H1 (cell line): ENCODE measurements around the gene SEH1L. TPM values are rescaled to one million over a fixed set of nuclear protein-coding genes. Genes with fewer than 3 reads are reported as not detected.

Source experiments
- CTCF ChIA-PET: fragments of 300-600 bp; sonication (Branson Sonifier 250); formaldehyde crosslinking; loops from one replicate; lab custom pipeline; 2021; ENCODE audit not compliant: partially characterized antibody; lab: Charles Lee
- POLR2A ChIA-PET: fragments of 300-600 bp; sonication (Branson Sonifier 250); formaldehyde crosslinking; loops from one replicate; lab custom pipeline; 2021; ENCODE audit warnings: inconsistent platforms; ENCODE audit not compliant: partially characterized antibody; lab: Charles Lee
- DNase-seq, 2 experiments: peaks; one replicate each; pipeline versions ENCODE4 v3.0.0 to v3.0.0-alpha.2; 2010 to 2022; ENCODE audit warnings: low spot score in 2 of 2, low read depth in 1 of 2, mixed read lengths in 1 of 2
- FAIRE-seq: peaks from 2 replicates; lab custom pipeline; 2011; peaks lifted over from hg19 to GRCh38; lab: Jason Lieb, UNC
- H2AFZ ChIP-seq: 2 replicates; pipeline ENCODE4 v1.8.1; 2012; ENCODE audit warnings: low read length, inconsistent platforms
- H2AK5ac ChIP-seq: 2 replicates; pipeline ENCODE4 v1.6.1; 2013; ENCODE audit warnings: low read depth, low read length
- H2BK120ac ChIP-seq: replicated peaks from 2 replicates; pipeline ENCODE3; 2013; ENCODE audit warnings: low read depth, low read length, inconsistent platforms
- H2BK12ac ChIP-seq: 2 replicates; pipeline ENCODE4 v1.6.1; 2013; ENCODE audit warnings: low read depth, low read length
- H2BK15ac ChIP-seq: 2 replicates; pipeline ENCODE4 v1.6.1; 2013; ENCODE audit warnings: low read length
- H2BK20ac ChIP-seq: 2 replicates; pipeline ENCODE4 v1.6.1; 2013; ENCODE audit warnings: low read length
- H2BK5ac ChIP-seq: 2 replicates; pipeline ENCODE4 v1.6.1; 2013; ENCODE audit warnings: low read depth, low read length
- H3K14ac ChIP-seq: 2 replicates; pipeline ENCODE4 v1.6.1; 2013; ENCODE audit warnings: inconsistent platforms; ENCODE audit not compliant: insufficient read length
- H3K18ac ChIP-seq: 2 replicates; pipeline ENCODE4 v1.6.1; 2013; ENCODE audit warnings: low read length; ENCODE audit errors: extremely low read depth
- H3K23ac ChIP-seq: 2 replicates; pipeline ENCODE4 v1.6.1; 2013; ENCODE audit warnings: inconsistent platforms; ENCODE audit not compliant: insufficient read length
- H3K23me2 ChIP-seq: 2 replicates; pipeline ENCODE4 v1.6.1; 2013; ENCODE audit warnings: low read depth, low read length
- H3K27ac ChIP-seq: 2 replicates; pipeline ENCODE4 v1.6.1; 2011; ENCODE audit warnings: low read depth, low read length, inconsistent platforms
- H3K27me3 ChIP-seq, 4 experiments: replicated peaks in 1 of 4; 1 replicate in 1 of 4; 2 replicates in 3 of 4; pipeline versions ENCODE4 v1.6.1 to v1.8.1; 2011 to 2013; ENCODE audit warnings: low read length in 3 of 4, mild to moderate bottlenecking in 3 of 4, inconsistent platforms in 2 of 4, mixed read lengths in 2 of 4, moderate library complexity in 1 of 4; ENCODE audit not compliant: control insufficient read depth in 3 of 4, insufficient read depth in 3 of 4; ENCODE audit errors: extremely low read depth in 1 of 4
- H3K36me3 ChIP-seq, 4 experiments: 2 replicates each; pipeline versions ENCODE4 v1.6.1 to v1.8.1; 2011 to 2013; ENCODE audit warnings: mild to moderate bottlenecking in 4 of 4, low read length in 3 of 4, moderate library complexity in 2 of 4, control low read depth in 1 of 4, inconsistent platforms in 1 of 4; ENCODE audit not compliant: insufficient read depth in 4 of 4, control insufficient read depth in 2 of 4
- H3K4ac ChIP-seq: replicated peaks from 2 replicates; pipeline ENCODE3; 2013; ENCODE audit warnings: low read length, low read depth, mixed read lengths, inconsistent platforms; ENCODE audit not compliant: insufficient read length
- H3K4me1 ChIP-seq, 4 experiments: replicated peaks in 1 of 4; 1 replicate in 1 of 4; 2 replicates in 3 of 4; pipeline versions ENCODE4 v1.6.1 to v1.8.1; 2011 to 2013; ENCODE audit warnings: low read length in 3 of 4, inconsistent platforms in 2 of 4, mixed read lengths in 1 of 4; ENCODE audit not compliant: insufficient read depth in 4 of 4, control insufficient read depth in 3 of 4
- H3K4me2 ChIP-seq, 2 experiments: 2 replicates each; pipeline versions ENCODE4 v1.6.1 to v1.8.1; 2011 to 2013; ENCODE audit warnings: low read depth in 2 of 2, low read length in 2 of 2, control low read depth in 1 of 2, inconsistent platforms in 1 of 2, mild to moderate bottlenecking in 1 of 2; ENCODE audit not compliant: insufficient read depth in 1 of 2
- H3K4me3 ChIP-seq, 4 experiments: fragments of 200-600, 300-600 bp in 1 of 4; sonication (generic), shearing (Covaris generic), sonication (Bioruptor Twin) in 1 of 4; 2 replicates each; pipeline versions ENCODE4 v1.5.1 to v1.8.1; 2011 to 2016; ENCODE audit warnings: low read length in 4 of 4, low read depth in 3 of 4, control low read depth in 2 of 4, inconsistent platforms in 2 of 4, mild to moderate bottlenecking in 2 of 4, mixed read lengths in 1 of 4, moderate library complexity in 1 of 4; ENCODE audit not compliant: insufficient read depth in 2 of 4; ENCODE audit errors: extremely low read depth in 1 of 4
- H3K56ac ChIP-seq: replicated peaks from 2 replicates; pipeline ENCODE3; 2013; ENCODE audit warnings: low read depth, mild to moderate bottlenecking, mixed read lengths, low read length, inconsistent platforms; ENCODE audit not compliant: insufficient read length
- H3K79me1 ChIP-seq: 2 replicates; pipeline ENCODE4 v1.6.1; 2013; ENCODE audit warnings: low read depth, low read length, control low read depth
- H3K79me2 ChIP-seq, 2 experiments: 2 replicates each; pipeline versions ENCODE4 v1.6.1 to v1.8.1; 2012 to 2013; ENCODE audit warnings: low read length in 2 of 2, mild to moderate bottlenecking in 2 of 2, inconsistent platforms in 1 of 2; ENCODE audit not compliant: insufficient read depth in 2 of 2, control insufficient read depth in 1 of 2
- H3K9ac ChIP-seq, 4 experiments: replicated peaks in 1 of 4; 1 replicate in 1 of 4; 2 replicates in 3 of 4; pipeline versions ENCODE4 v1.6.1 to v1.8.1; 2011 to 2013; ENCODE audit warnings: low read depth in 3 of 4, low read length in 3 of 4, control low read depth in 2 of 4, mild to moderate bottlenecking in 2 of 4, moderate library complexity in 2 of 4, inconsistent platforms in 1 of 4; ENCODE audit errors: extremely low read depth in 1 of 4
- H3K9me3 ChIP-seq, 2 experiments: 2 replicates each; pipeline versions ENCODE4 v1.6.1 to v1.8.1; 2012 to 2013; ENCODE audit warnings: mild to moderate bottlenecking in 2 of 2, moderate library complexity in 2 of 2, control low read depth in 1 of 2, inconsistent platforms in 1 of 2, low read depth in 1 of 2, low read length in 1 of 2, mixed read lengths in 1 of 2; ENCODE audit not compliant: insufficient read depth in 2 of 2
- H4K20me1 ChIP-seq, 2 experiments: replicated peaks in 1 of 2; 2 replicates each; pipeline versions ENCODE3 to v1.8.1; 2011 to 2013; ENCODE audit warnings: inconsistent platforms in 2 of 2, low read length in 2 of 2, mild to moderate bottlenecking in 1 of 2; ENCODE audit not compliant: insufficient read depth in 2 of 2, control insufficient read depth in 1 of 2
- H4K5ac ChIP-seq: 2 replicates; pipeline ENCODE4 v1.6.1; 2013; ENCODE audit warnings: low read length, low read depth, mixed read lengths, inconsistent platforms; ENCODE audit not compliant: insufficient read length
- H4K8ac ChIP-seq: 2 replicates; pipeline ENCODE4 v1.8.0; 2013; ENCODE audit warnings: mild to moderate bottlenecking, moderate library complexity, low read length, inconsistent platforms; ENCODE audit not compliant: insufficient read depth; ENCODE audit errors: extremely low read depth
- H4K91ac ChIP-seq: replicated peaks from 2 replicates; pipeline ENCODE3; 2013; ENCODE audit warnings: low read length, mixed read lengths, inconsistent platforms; ENCODE audit not compliant: insufficient read length
- CBX5 ChIP-seq: fragments of 300-800, 300-1000 bp; sonication (generic); IDR thresholded peaks from 2 replicates; pipeline ENCODE4 v1.7.1; 2016; ENCODE audit warnings: antibody characterized with exemption, low read length, low read depth
- EGR1 ChIP-seq: IDR thresholded peaks from 2 replicates; pipeline ENCODE4 v1.6.1; 2011; ENCODE audit warnings: low read depth, low read length, borderline replicate concordance
- HDAC6 ChIP-seq: IDR thresholded peaks from one replicate; pipeline ENCODE4 v1.7.1; 2012; ENCODE audit warnings: low read depth, mild to moderate bottlenecking, inconsistent platforms, low read length, moderate library complexity
- MAFK ChIP-seq: IDR thresholded peaks from 2 replicates; pipeline ENCODE4 v1.6.1; 2012; ENCODE audit warnings: low read depth, mild to moderate bottlenecking, improper control_type of control experiment, low read length
- MAX ChIP-seq: IDR thresholded peaks from 2 replicates; pipeline ENCODE4 v1.6.1; 2012; ENCODE audit warnings: inconsistent platforms
- POLR2A ChIP-seq, 2 experiments: IDR thresholded peaks; 1 replicate in 1 of 2; 2 replicates in 1 of 2; pipeline ENCODE4 v1.6.1; 2011; ENCODE audit warnings: low read depth in 2 of 2, low read length in 2 of 2, mild to moderate bottlenecking in 2 of 2; ENCODE audit errors: control extremely low read depth in 1 of 2
- RBBP5 ChIP-seq: IDR thresholded peaks from 2 replicates; pipeline ENCODE4 v1.7.1; 2012; ENCODE audit warnings: low read depth, mild to moderate bottlenecking, inconsistent platforms, low read length, moderate library complexity, borderline replicate concordance
- SAP30 ChIP-seq: fragments of 300-600 bp; sonication (generic); IDR thresholded peaks from 2 replicates; pipeline ENCODE4 v1.7.1; 2012; ENCODE audit warnings: low read length, moderate library complexity, mild to moderate bottlenecking, inconsistent platforms; ENCODE audit not compliant: insufficient read depth, insufficient replicate concordance
- SIN3A ChIP-seq, 2 experiments: IDR thresholded peaks in 1 of 2; conservative IDR thresholded peaks in 1 of 2; 2 replicates each; pipeline ENCODE4 v1.6.1; 2011 to 2012; ENCODE audit warnings: low read length in 2 of 2, improper control_type of control experiment in 1 of 2, low read depth in 1 of 2, mild to moderate bottlenecking in 1 of 2
- SIRT6 ChIP-seq: IDR thresholded peaks from one replicate; pipeline ENCODE4 v1.7.1; 2012; ENCODE audit warnings: low read length, inconsistent platforms
- SIX5 ChIP-seq: IDR thresholded peaks from 2 replicates; pipeline ENCODE4 v1.6.1; 2011; ENCODE audit warnings: mild to moderate bottlenecking, low read depth, low read length
- SP1 ChIP-seq: IDR thresholded peaks from 2 replicates; pipeline ENCODE4 v1.6.1; 2011; ENCODE audit warnings: low read depth, low read length
- WGBS, 2 experiments: shearing (Covaris generic) in 1 of 2; methylation state at CpG; one replicate each; pipeline versions ENCODE4 v1.1.6 to v1.1.7; 2013 to 2015; ENCODE audit warnings: low lambda C conversion rate in 2 of 2, mixed read lengths in 2 of 2, inconsistent platforms in 1 of 2, low coverage in 1 of 2, missing lambda C conversion rate in 1 of 2; ENCODE audit not compliant: insufficient replicate concordance in 2 of 2, insufficient coverage in 1 of 2, insufficient read length in 1 of 2; ENCODE audit errors: extremely low coverage in 1 of 2, missing lambda C conversion rate in 1 of 2; 5-methylcytosine and 5-hydroxymethylcytosine counted together
- polyA plus RNA-seq, 7 experiments: library from polyadenylated mRNA; depleted of rRNA in 3 of 7; stranded (reverse) in 5 of 7; unstranded in 2 of 7; fragments of >200 nt in 5 of 7; fragments of 200-250 nt in 2 of 7; gene quantifications; 1 replicate in 5 of 7; 2 replicates in 1 of 7; 4 replicates in 1 of 7; pipeline versions ENCODE4 v1.2.1 to v1.2.3, GENCODE V29; 2011 to 2013; ENCODE audit warnings: missing spikeins in 2 of 7, mixed read lengths in 2 of 7
- total RNA-seq: library from RNA; stranded (reverse); fragmentation: NEBNext Ultra II Directional; extraction: Animal tissue kit (Norgen Biotek cat#: 25700); gene quantifications from 2 replicates; pipeline ENCODE4 v1.2.1, GENCODE V29; 2021

The SEH1L gene
- total and polyA plus RNA-seq, 2 of the 8 experiments (the other 6 are each of a cell fraction or from before 2014, with no cell fraction given), result 41.7 to 96.7 TPM

GRCh38 chr18:13018374-13018773 lies 70.6 kb downstream of the SEH1L start:
- H4K91ac ChIP-seq, result no peak overlapping the region
- peaks cover 10 to 50% (median 25%) of the 10 kb centered on the region in 4 experiments; a peak in 7 of 8 replicates for H3K36me3 ChIP-seq
- peaks cover 0 to 1% of the 10 kb centered on the region in 2 experiments for H4K20me1 ChIP-seq
- no peaks in the 10 kb centered on the region for H3K23me2 ChIP-seq
- no peak overlapping the region for H4K8ac ChIP-seq
- no peak overlapping the region for H2BK20ac ChIP-seq
- H2BK12ac ChIP-seq, result no peak overlapping the region
- no peak overlapping the region for H3K4me2 ChIP-seq
- H3K23ac ChIP-seq, result no peak overlapping the region
- H3K18ac ChIP-seq, result no peak overlapping the region
- H3K4me3 ChIP-seq, result no peak overlapping the region
- H3K27me3 ChIP-seq, result no peaks in the 10 kb centered on the region
- no peak for DNase-seq
- ChIA-PET CTCF (interaction anchor here (0.7 kb wide), 1 partner anchor 292 kb away, joined by 3 read pairs; no protein-coding TSS in a partner anchor), POLR2A (interaction anchor here (1.0 kb wide), 1 partner anchor 70 kb away, joined by 3 read pairs; the partner anchor contains the start of gene SEH1L)
- TF ChIP-seq RBBP5 (no peak), SIX5 (no peak), HDAC6 (no peak), SAP30 (no peak), MAX (no peak), SP1 (no peak), MAFK (no peak), POLR2A (IDR thresholded peaks at IDR 0.05; ENCODE audit: control extremely low read depth in 1 of 2, low read depth in 2 of 2, low read length in 2 of 2) (no peak), SIRT6 (no peak), EGR1 (no peak), SIN3A (conservative IDR thresholded peaks at IDR 0.05 in 1 of 2, IDR thresholded peaks at IDR 0.05 in 1 of 2; ENCODE audit: low read depth in 1 of 2, low read length in 2 of 2) (no peak), CBX5 (no peak)
- peaks cover 0 to 4% of the 10 kb centered on the region in 2 experiments; a peak in 1 of 4 replicates for H3K79me2 ChIP-seq
- 95% methylated on average over 2 of the region's 2 CpGs; no CpG with 5 or more reads in 1 of the 2 experiments for WGBS, 2 experiments
- H4K5ac ChIP-seq, result no peak overlapping the region
- no peak overlapping the region for H3K14ac ChIP-seq
- no peaks in the 10 kb centered on the region for H3K4me1 ChIP-seq
- H3K27ac ChIP-seq, result no peak overlapping the region
- no peak overlapping the region for H2BK5ac ChIP-seq
- H3K9me3 ChIP-seq, result no peaks in the 10 kb centered on the region
- FAIRE-seq, result no peak
- H2AK5ac ChIP-seq, result no peak overlapping the region
- no peak overlapping the region for H3K56ac ChIP-seq
- no peak overlapping the region for H2BK120ac ChIP-seq
- H3K79me1 ChIP-seq, result no peaks in the 10 kb centered on the region
- H2AFZ ChIP-seq, result no peak overlapping the region
- H3K4ac ChIP-seq, result no peak overlapping the region
- H3K9ac ChIP-seq, result no peak overlapping the region
- H2BK15ac ChIP-seq, result no peak overlapping the region
